PC-3 (cell line): Measurements from ENCODE around the gene GIPC1. TPM values are rescaled to one million over a fixed set of nuclear protein-coding genes. Genes with fewer than 3 reads are reported as not detected.

Experiments
- ATAC-seq: fragments of 200-7000 bp; cut with Tn5 transposase; 2 replicates; pipeline ENCODE4 v1.9.1; 2020; ENCODE audit warnings: mild to moderate bottlenecking, moderate library complexity
- BruUV-seq: library from RNA; stranded (reverse); fragments of 400-500 nt; replicated peaks from 2 replicates; lab custom pipeline; 2021; lab: Mats Ljungman, UMichigan
- CTCF ChIA-PET: fragments of 300-600 bp; sonication (Branson Sonifier 250); formaldehyde crosslinking; loops from one replicate; lab custom pipeline; 2022; ENCODE audit warnings: antibody characterized with exemption; lab: Charles Lee
- POLR2A ChIA-PET: fragments of 300-600 bp; sonication (Branson Sonifier 250); formaldehyde crosslinking; loops from one replicate; lab custom pipeline; 2022; ENCODE audit warnings: antibody characterized with exemption; ENCODE audit not compliant: unreplicated experiment; lab: Charles Lee
- DNase-seq: peaks from one replicate; pipeline ENCODE4 v3.0.0-alpha.2; 2015
- H2AFZ ChIP-seq: fragments of 300-600 bp; sonication (generic); 2 replicates; pipeline ENCODE4 v1.6.0; 2016; ENCODE audit warnings: antibody characterized with exemption, low read length
- H3F3A ChIP-seq: fragments of 300-600 bp; sonication (generic); one replicate; pipeline ENCODE4 v1.6.0; 2017; ENCODE audit warnings: antibody characterized with exemption, low read length, control low read depth, mild to moderate bottlenecking; ENCODE audit not compliant: unreplicated experiment
- H3K27ac ChIP-seq: fragments of 300-600 bp; sonication (generic); 2 replicates; pipeline ENCODE4 v1.5.1; 2016; ENCODE audit warnings: mild to moderate bottlenecking, low read length
- H3K27me3 ChIP-seq: fragments of 300-600 bp; sonication (generic); 2 replicates; pipeline ENCODE4 v1.6.1; 2016; ENCODE audit warnings: low read length, mixed read lengths
- H3K36me3 ChIP-seq: fragments of 300-600 bp; sonication (generic); 2 replicates; pipeline ENCODE4 v1.6.1; 2016; ENCODE audit warnings: low read depth, mixed run types, low read length, mixed read lengths
- H3K4me1 ChIP-seq: fragments of 300-600 bp; sonication (generic); 2 replicates; pipeline ENCODE4 v1.5.1; 2016; ENCODE audit warnings: low read length; ENCODE audit not compliant: insufficient read depth
- H3K4me2 ChIP-seq: fragments of 300-600 bp; sonication (generic); 2 replicates; pipeline ENCODE4 v1.6.0; 2016; ENCODE audit warnings: low read length
- H3K4me3 ChIP-seq: fragments of 300-600 bp; sonication (generic); 2 replicates; pipeline ENCODE4 v1.5.1; 2016; ENCODE audit warnings: mild to moderate bottlenecking, low read length, mixed read lengths
- H3K79me2 ChIP-seq: fragments of 300-600 bp; sonication (generic); 2 replicates; pipeline ENCODE4 v1.6.1; 2017; ENCODE audit warnings: low read length, mixed read lengths
- H3K9ac ChIP-seq: fragments of 300-600 bp; sonication (generic); 2 replicates; pipeline ENCODE4 v1.6.0; 2016; ENCODE audit warnings: mild to moderate bottlenecking, low read length
- H3K9me2 ChIP-seq: fragments of 300-600 bp; sonication (generic); replicated peaks from 2 replicates; pipeline ENCODE4 v1.6.1; 2016; ENCODE audit warnings: mixed run types, low read length, mixed read lengths
- H3K9me3 ChIP-seq: fragments of 300-600 bp; sonication (generic); 2 replicates; pipeline ENCODE4 v1.6.1; 2016; ENCODE audit warnings: low read length, mixed read lengths
- H4K20me1 ChIP-seq: fragments of 300-600 bp; sonication (generic); 2 replicates; pipeline ENCODE4 v1.6.1; 2016; ENCODE audit warnings: low read length, mixed read lengths
- CTCF ChIP-seq: fragments of 300-600 bp; sonication (generic); conservative IDR thresholded peaks from 2 replicates; pipeline ENCODE4 v1.5.1; 2017; ENCODE audit warnings: antibody characterized with exemption, low read depth, mild to moderate bottlenecking, low read length
- EZH2 ChIP-seq: fragments of 300-600 bp; sonication (generic); IDR thresholded peaks from one replicate; pipeline ENCODE4 v1.6.1; 2017; ENCODE audit warnings: antibody characterized with exemption, mild to moderate bottlenecking, low read length; ENCODE audit not compliant: unreplicated experiment
- EZH2phosphoT487 ChIP-seq: fragments of 300-600 bp; sonication (generic); IDR thresholded peaks from 2 replicates; pipeline ENCODE4 v1.6.1; 2018; ENCODE audit warnings: mild to moderate bottlenecking, antibody characterized with exemption, low read length, borderline replicate concordance
- intact Hi-C: fragments of 100-400 bp; cut with micrococcal nuclease; formaldehyde crosslinking; loops from 2 replicates; pipeline ENCODE4 v1.9.0; 2023
- total RNA-seq: library from RNA; depleted of rRNA; stranded (reverse); fragments of >200 nt; gene quantifications from 2 replicates; pipeline ENCODE4 v1.2.3, GENCODE V29; 2014

Gene GIPC1
- total RNA-seq, 1 experiment from 2014 or later, result 538 TPM

GRCh38 chr19:14510311-14511228, 14.6 kb upstream of the GIPC1 start:
- no peaks in the 10 kb centered on the region for H3K9me2 ChIP-seq
- H3K4me1 ChIP-seq, result peaks cover 69% of the 10 kb centered on the region
- ATAC-seq (peak; percentile 9), DNase-seq (peak; percentile 86)
- no TSS peak for BruUV-seq
- no peaks in the 10 kb centered on the region for H3K9me3 ChIP-seq
- H3K79me2 ChIP-seq, result peaks cover 27% of the 10 kb centered on the region
- intact Hi-C loops, result no loop called here
- H3K9ac ChIP-seq, result no peak overlapping the region
- H3K4me2 ChIP-seq, result peak overlapping the region; percentile 46
- peaks cover 18% of the 10 kb centered on the region for H4K20me1 ChIP-seq
- peaks cover 26% of the 10 kb centered on the region for H3F3A ChIP-seq
- peak overlapping the region; percentile 66 for H3K27ac ChIP-seq
- POLR2A ChIA-PET, result interaction anchor here (0.6 kb wide), 1 partner anchor 9 kb away, joined by 8 read pairs; no protein-coding TSS in a partner anchor
- TF ChIP-seq EZH2 (no peak), CTCF (no peak), EZH2phosphoT487 (no peak)
- peaks cover 20% of the 10 kb centered on the region for H3K36me3 ChIP-seq
- CTCF ChIA-PET, result no interaction called here
- no peak overlapping the region for H2AFZ ChIP-seq
- no peaks in the 10 kb centered on the region for H3K27me3 ChIP-seq
- H3K4me3 ChIP-seq, result no peak overlapping the region

- Histone ChIP-seq H3K4me2 (peak overlapping the region; percentile 79), H3K27me3 (no peaks in the 10 kb centered on the region), H3K4me3 (peak overlapping the region; percentile 6; the same call in 1 of the 2 replicates), H3K27ac (peak overlapping the region; percentile 96), H4K20me1 (no peaks in the 10 kb centered on the region), H3K9me2 (no peaks in the 10 kb centered on the region), H3K36me3 (no peaks in the 10 kb centered on the region), H3K9me3 (no peaks in the 10 kb centered on the region), H3K4me1 (peaks cover 72% of the 10 kb centered on the region), H3K9ac (peak overlapping the region; percentile 43), H3K79me2 (0 out of 2 replicates have a peak, but pooled peaks cover 7% of the 10 kb centered on the region), H2AFZ (0 out of 2 replicates have a peak overlapping the region, but pooled peaks have one; percentile 7), H3F3A (peaks cover 13% of the 10 kb centered on the region)
- CTCF ChIA-PET, result interaction anchor here (0.6 kb wide), 1 partner anchor 11 kb away, joined by 3 read pairs; no protein-coding TSS in a partner anchor
- DNase-seq (peak; percentile 97), ATAC-seq (peak; percentile 14)
- TF ChIP-seq CTCF (no peak), EZH2 (no peak), EZH2phosphoT487 (no peak)
- intact Hi-C loops, result no loop called here
- POLR2A ChIA-PET, result interaction anchor here (0.8 to 1.7 kb wide), 2 partner anchors 10 to 434 kb away, joined by 11 to 29 read pairs; partner anchors contain the start of gene DNAJB1
- BruUV-seq, result no TSS peak
These were observed 12.0 kb upstream of the GIPC1 start for GRCh38 chr19:14507704-14508542.
